SKM-1 (cell line): Measurements from ENCODE around the gene ECPAS.
A peak's percentile ranks its signal among the peaks of the same experiment; 100 is the strongest.
"Not testable (repeated sequence)": the region's sequence is repeated elsewhere in the genome, so short reads cannot be mapped to it uniquely, and the experiment has no call there.

Source experiments
- DNase-seq: peaks from one replicate; lab custom pipeline; 2025; ENCODE audit not compliant: unreplicated experiment; lab: John Stamatoyannopoulos, UW

ECPAS gene

GRCh38 chr9:111483858-111484571, at the start of gene ECPAS:
Gene ECPAS, minus strand, starts transcription at chr9:111484383. Its CDS starts 11,465 bp downstream, at chr9:111472918.
- DNase-seq, result peak; percentile 6

- DNase-seq, result no peak
Observed at GRCh38 chr9:111533099-111533790, 49.1 kb upstream of the ECPAS start.

DNA sequence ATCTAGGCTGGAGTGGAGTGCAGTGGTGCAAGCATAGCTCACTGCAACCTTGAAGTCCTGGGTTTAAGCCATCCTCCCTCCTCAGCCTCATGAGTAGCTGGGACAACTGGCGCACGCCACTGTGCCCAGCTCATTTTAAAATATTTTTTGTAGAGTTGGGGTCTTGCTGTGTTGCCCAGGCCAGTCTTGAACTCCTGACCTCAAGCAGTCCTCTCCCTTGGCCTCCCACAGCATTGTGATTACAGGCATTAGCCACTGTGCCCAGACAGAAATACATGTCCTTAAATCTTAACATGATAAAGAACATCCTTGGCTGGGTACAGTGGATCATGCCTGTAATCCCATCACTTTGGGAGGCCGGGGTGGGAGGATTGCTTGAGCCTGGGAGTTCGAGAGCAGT, 47.5 kb upstream of the ECPAS start:
- DNase-seq, result no peak

GRCh38 chr9:111529787-111530186, 45.6 kb upstream of the ECPAS start:
- DNase-seq, result no peak

DNA sequence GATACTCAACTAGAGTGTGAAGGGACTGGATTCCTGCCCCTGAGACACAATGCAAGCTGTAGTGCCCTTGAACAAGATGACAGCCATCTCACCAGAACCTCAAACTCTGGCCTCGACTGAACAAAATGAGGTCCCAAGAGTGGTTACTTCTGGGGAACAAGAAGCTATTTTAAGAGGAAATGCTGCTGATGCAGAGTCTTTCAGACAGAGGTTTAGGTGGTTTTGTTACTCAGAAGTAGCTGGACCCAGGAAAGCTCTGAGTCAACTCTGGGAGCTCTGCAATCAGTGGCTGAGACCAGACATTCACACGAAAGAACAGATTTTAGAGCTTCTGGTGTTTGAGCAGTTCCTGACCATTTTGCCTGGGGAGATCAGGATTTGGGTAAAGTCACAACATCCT, 43.2 kb upstream of the ECPAS start:
- no peak for DNase-seq

DNA sequence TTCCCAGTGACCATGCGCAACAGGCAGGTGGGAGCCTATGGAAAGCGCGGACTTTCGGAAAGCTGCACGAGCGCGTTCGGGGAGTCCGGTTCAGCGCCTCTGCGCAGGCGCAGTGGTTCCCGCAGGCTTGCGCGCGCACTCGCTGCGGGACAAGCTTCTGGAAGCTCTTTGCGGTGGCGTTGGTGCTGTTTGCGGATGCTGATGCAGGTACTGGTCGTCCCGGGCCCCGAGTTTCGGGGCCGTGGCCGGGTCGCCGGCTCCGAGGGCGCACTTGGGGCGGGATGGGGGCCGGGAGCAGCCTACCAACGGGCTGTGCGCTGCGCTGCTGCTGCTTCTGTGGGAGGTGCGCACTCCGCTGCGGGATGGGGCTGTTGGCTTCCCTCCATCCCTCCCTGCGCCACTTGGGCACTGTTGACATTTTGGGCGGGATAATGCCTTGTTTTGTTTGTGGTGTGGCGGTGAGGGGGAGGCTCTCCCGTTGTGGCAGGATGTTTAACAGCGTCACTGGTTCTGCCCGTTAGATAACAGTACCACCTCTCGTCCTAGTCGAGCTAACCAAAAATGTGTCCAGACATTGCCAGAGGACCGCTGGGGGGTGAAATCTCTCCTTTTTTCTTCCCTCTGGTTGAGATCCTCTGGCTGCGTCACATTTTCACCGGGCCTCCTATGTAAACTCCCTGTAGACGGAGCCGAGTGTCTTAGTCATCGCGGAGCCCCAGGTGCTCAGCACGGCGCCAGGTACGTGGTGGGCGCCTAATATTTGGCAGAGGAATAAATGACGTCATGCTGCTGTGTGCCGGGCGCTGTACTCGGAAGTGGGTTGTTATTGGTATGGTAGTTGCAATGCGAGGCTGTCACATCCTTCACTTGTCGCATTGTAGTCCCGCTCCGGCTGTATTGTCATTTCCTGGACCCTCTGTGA, 41.1 kb upstream of the ECPAS start, which contains the start of gene ZNF483:
ZNF483 (plus strand) TSS at position 124 of the 922 bp plus-strand sequence. CDS start 2,217 bp downstream, outside the sequence.
- DNase-seq, result no peak

GRCh38 chr9:111524731-111525055, 40.5 kb upstream of the ECPAS start:
- no peak for DNase-seq

GRCh38 chr9:111516061-111516465, 31.9 kb upstream of the ECPAS start:
- no peak for DNase-seq

- no peak for DNase-seq
Observed at GRCh38 chr9:111514967-111515366, 30.8 kb upstream of the ECPAS start.

DNA sequence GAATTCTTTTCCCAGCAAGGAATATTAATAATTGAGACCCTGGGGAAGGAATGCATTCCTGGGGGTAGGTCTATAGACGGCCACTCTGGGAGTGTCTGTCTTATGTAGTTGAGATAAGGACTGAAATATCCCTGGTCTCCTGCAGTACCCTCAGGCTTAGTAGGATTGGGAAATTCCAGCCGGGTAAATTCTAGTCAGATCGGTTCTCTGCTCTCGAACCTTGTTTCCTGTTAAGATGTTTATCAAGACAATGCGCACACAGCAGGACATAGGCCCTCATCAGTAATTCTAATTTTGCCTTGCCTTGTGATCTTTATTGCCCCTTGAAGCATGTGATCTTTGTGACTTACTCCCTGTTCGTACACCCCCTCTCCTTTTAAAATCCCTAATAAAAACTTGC, 27.4 kb upstream of the ECPAS start:
- DNase-seq, result not testable (repeated sequence)

DNA sequence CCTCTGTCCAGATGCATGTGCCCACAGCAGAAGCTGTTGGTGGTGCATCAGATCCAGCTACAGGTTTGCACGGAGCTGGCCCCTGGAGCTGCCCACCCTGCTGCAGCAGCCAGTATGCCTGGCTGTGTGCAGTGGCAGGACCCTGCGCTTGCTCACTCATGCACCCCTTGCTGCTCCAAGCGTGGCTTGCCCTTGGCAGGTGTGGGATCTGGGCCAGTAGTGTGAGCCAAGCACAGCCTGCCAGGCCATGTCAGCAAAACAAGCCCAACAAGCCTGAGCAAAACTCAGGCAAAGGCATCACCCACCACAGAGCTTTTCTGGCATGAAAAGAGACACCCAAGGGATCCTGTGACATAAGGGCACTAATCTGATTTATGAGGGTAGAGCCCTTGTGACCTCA, 18.3 kb upstream of the ECPAS start:
- DNase-seq, result no peak

DNA sequence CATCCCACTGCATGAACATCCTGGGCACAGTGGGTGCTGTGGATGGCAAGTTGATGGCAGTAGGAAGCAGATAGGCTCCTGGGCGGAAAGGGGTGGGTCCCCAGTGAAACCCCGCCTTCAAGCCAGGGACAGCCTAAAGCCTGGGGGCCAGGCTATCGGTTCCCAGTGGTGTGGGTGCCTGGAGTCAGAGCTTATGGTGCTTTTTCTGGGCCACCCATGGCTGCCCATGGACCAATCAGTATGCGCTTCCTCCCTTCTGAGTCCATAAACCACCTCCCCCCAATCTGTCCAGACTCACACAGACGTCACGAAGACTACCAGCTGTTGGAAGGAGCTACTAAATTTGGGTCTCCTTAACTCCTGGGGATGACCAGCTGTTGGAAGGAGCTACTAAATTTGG, 17.5 kb upstream of the ECPAS start:
- DNase-seq, result no peak

- DNase-seq, result no peak
Observed at GRCh38 chr9:111501005-111501562, 16.9 kb upstream of the ECPAS start.

DNA sequence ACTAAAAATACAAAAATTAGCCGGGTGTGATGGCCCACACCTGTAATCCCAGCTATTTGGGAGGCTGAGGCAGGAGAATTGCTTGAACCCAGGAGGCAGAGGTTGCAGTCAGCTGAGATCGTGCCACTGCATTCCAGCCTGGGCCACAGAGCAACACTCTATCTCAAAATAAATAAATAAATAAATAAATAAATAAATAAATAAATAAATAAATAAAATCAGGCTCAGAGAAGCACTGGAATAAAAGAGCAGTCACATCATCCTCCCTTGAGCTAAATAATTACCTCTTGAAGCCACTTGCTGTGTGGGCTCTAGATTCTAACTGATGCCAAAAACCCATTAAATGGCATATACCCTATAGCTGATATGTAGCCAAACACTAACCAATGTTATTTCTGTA, 13.0 kb upstream of the ECPAS start:
- DNase-seq, result not testable (repeated sequence)

DNA sequence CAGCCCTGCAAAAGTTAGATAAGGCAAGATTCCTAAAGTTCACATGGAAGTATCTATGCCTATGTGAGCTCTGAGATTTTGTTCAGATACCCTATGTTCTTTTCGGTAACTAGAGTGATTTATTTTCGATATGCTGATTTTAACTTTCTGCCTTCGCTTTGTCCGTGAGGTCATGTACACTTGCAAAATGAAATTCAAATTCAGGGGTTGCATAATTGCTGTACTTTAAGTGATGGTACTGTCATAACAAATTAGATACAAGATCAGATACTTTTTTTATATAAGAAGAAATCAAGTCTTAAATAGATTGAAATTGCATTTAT, 350 bp upstream of the ECPAS start:
- DNase-seq, result no peak

GRCh38 chr9:111483439-111483857, 735 bp downstream of the ECPAS start:
- DNase-seq, result no peak

GRCh38 chr9:111482694-111483438, 1.3 kb downstream of the ECPAS start:
- no peak for DNase-seq

- DNase-seq, result no peak
Observed at GRCh38 chr9:111481885-111482636, 2.1 kb downstream of the ECPAS start.

GRCh38 chr9:111477677-111478076, 6.5 kb downstream of the ECPAS start:
- DNase-seq, result no peak

- no peak for DNase-seq
Observed at GRCh38 chr9:111475195-111475594, 9.0 kb downstream of the ECPAS start.
